NT2/D1 (cell line): ENCODE measurements around the gene WDR27.
"Not testable (repeated sequence)": the region's sequence is repeated elsewhere in the genome, so short reads cannot be mapped to it uniquely, and the experiment has no call there.

Source experiments
- DNase-seq: peaks from one replicate; pipeline ENCODE4 v3.0.0-alpha.2; 2011; ENCODE audit warnings: low read depth, low spot score
- H3K27me3 ChIP-seq: 2 replicates; pipeline ENCODE4 v1.6.0; 2011; ENCODE audit warnings: mild to moderate bottlenecking; ENCODE audit not compliant: insufficient read length, insufficient read depth
- H3K36me3 ChIP-seq: 2 replicates; pipeline ENCODE4 v1.6.1; 2011; ENCODE audit warnings: mild to moderate bottlenecking, low read length, mixed read lengths; ENCODE audit not compliant: insufficient read depth, insufficient read length
- H3K4me1 ChIP-seq: 2 replicates; pipeline ENCODE4 v1.5.1; 2011; ENCODE audit not compliant: insufficient read depth, insufficient read length
- H3K4me3 ChIP-seq: 2 replicates; pipeline ENCODE4 v1.5.1; 2011; ENCODE audit warnings: low read depth; ENCODE audit not compliant: insufficient read length
- H3K9ac ChIP-seq: 2 replicates; pipeline ENCODE4 v1.6.0; 2011; ENCODE audit warnings: low read depth; ENCODE audit not compliant: insufficient read length
- H3K9me3 ChIP-seq: 2 replicates; pipeline ENCODE4 v1.5.1; 2011; ENCODE audit warnings: mild to moderate bottlenecking, low read length; ENCODE audit not compliant: insufficient read depth
- SUZ12 ChIP-seq: IDR thresholded peaks from 2 replicates; pipeline ENCODE4 v1.6.1; 2011; ENCODE audit not compliant: insufficient read length, insufficient read depth; ENCODE audit errors: extremely low read depth
- YY1 ChIP-seq: IDR thresholded peaks from 2 replicates; pipeline ENCODE4 v1.6.1; 2011; ENCODE audit not compliant: insufficient read length, insufficient read depth
- ZNF274 ChIP-seq: IDR thresholded peaks from 2 replicates; pipeline ENCODE4 v1.6.1; 2011; ENCODE audit warnings: mild to moderate bottlenecking, low read depth, low read length

Gene WDR27

DNA sequence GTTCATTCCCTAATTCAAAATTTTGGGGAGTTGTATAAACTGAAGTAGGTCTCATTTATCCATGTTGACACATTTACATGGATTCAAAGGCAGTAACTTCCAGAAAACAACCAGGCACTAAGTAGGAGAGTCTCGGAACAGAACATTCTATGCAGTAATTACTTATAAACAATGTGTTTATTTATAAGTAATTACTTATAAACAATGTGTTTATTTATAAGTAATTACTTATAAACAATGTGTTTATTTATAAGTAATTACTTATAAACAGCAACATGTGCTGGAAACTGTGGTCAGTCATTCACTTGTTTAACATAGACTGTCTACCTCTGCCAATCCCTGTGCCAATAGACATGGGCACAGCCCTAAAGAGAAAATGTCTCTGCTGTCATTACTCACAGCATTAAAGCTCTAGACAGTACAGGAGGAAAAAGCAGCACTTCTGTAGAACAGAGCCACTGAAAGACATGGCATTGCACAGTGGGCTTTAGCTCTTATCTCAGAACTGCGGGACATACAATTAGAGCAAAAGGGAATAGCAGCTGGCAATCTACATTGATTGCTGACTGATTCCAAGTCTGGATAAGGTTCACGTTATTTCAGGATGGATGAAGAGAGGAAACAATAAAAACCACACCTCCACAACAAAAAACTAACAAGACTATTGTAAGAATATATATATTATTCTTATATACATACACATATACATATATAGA, 188.2 kb downstream of the WDR27 start:
- Histone ChIP-seq H3K4me1 (no peaks in the 10 kb centered on the region), H3K9me3 (peaks cover 10% of the 10 kb centered on the region), H3K36me3 (no peaks in the 10 kb centered on the region), H3K27me3 (no peaks in the 10 kb centered on the region), H3K4me3 (no peak overlapping the region), H3K9ac (no peak overlapping the region)
- TF ChIP-seq SUZ12 (no peak), ZNF274 (no peak), YY1 (no peak)
- DNase-seq: no peak

GRCh38 chr6:169511785-169512184, 190.0 kb downstream of the WDR27 start:
- H3K36me3 ChIP-seq, H3K27me3 ChIP-seq, H3K4me1 ChIP-seq, H3K4me3 ChIP-seq, H3K9ac ChIP-seq, DNase-seq: not testable (repeated sequence)
- H3K9me3 ChIP-seq: peaks cover 11% of the 10 kb centered on the region

GRCh38 chr6:169510871-169511270, 191.0 kb downstream of the WDR27 start:
- Histone ChIP-seq H3K9me3 (peaks cover 11% of the 10 kb centered on the region), H3K36me3 (no peaks in the 10 kb centered on the region), H3K27me3 (no peaks in the 10 kb centered on the region), H3K9ac (no peak overlapping the region), H3K4me3 (no peak overlapping the region), H3K4me1 (no peaks in the 10 kb centered on the region)
- no peak for DNase-seq
- TF ChIP-seq SUZ12 (no peak), YY1 (no peak), ZNF274 (no peak)

DNA sequence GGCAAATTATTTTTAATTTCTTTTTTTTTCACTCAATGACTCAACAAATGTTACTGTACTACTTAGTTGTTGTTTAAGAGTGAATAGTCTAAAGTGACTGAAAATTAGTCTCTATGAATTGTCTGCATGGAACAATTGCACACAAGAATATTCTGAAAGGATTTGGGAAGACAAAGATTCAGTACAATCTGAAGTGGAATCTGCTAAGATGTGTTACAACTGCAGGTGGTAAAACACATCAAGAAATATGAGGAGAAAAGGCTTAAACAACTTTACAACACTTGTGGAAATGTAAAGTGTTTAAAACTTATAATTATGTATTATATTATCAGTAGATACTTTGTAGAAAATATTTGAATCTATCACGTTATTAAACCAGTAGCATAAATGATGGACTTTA, 193.4 kb downstream of the WDR27 start:
- Histone ChIP-seq H3K9me3 (peaks cover 11% of the 10 kb centered on the region), H3K4me1 (no peaks in the 10 kb centered on the region), H3K36me3 (no peaks in the 10 kb centered on the region), H3K9ac (no peak overlapping the region), H3K4me3 (no peak overlapping the region), H3K27me3 (no peaks in the 10 kb centered on the region)
- DNase-seq: no peak
- TF ChIP-seq YY1: no peak
- TF ChIP-seq ZNF274: no peak
- no peak for TF ChIP-seq SUZ12

- no peak overlapping the region for H3K4me3 ChIP-seq
- H3K9ac ChIP-seq: no peak overlapping the region
- TF ChIP-seq YY1 (no peak), SUZ12 (no peak), ZNF274 (no peak)
- no peaks in the 10 kb centered on the region for H3K27me3 ChIP-seq
- no peaks in the 10 kb centered on the region for H3K4me1 ChIP-seq
- no peak for DNase-seq
- H3K36me3 ChIP-seq: no peaks in the 10 kb centered on the region
- H3K9me3 ChIP-seq: peaks cover 7% of the 10 kb centered on the region; the same call in 1 of the 2 replicates
These were observed 198.2 kb downstream of the WDR27 start for GRCh38 chr6:169503422-169504152.

DNA sequence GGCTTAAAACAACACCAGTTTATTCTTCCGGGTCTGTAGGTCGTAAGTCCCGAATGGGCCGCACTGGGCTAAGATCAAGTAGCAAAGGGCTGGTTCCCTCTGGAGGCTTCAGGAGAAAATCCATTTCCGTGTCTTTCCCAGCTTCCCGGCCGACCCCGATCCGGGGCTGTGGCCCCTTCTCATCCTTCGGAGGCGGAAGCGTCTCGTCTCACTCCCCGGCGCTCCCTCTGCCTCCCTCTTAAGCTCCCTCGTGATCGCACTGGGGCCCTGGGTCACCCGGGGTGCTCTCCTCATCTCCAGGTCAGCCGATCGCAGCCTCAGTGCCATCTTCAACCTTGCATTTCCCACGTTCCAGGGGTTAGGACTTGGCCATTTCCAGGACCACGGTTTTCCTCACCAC, 199.4 kb downstream of the WDR27 start:
- no peak for DNase-seq
- no peaks in the 10 kb centered on the region for H3K36me3 ChIP-seq
- no peaks in the 10 kb centered on the region for H3K27me3 ChIP-seq
- H3K9me3 ChIP-seq: no peaks in the 10 kb centered on the region
- TF ChIP-seq ZNF274: no peak
- no peak for TF ChIP-seq YY1
- TF ChIP-seq SUZ12: no peak
- no peak overlapping the region for H3K9ac ChIP-seq
- H3K4me3 ChIP-seq: no peak overlapping the region
- no peaks in the 10 kb centered on the region for H3K4me1 ChIP-seq

GRCh38 chr6:169501777-169502313, 200.0 kb downstream of the WDR27 start:
- Histone ChIP-seq H3K9ac (no peak overlapping the region), H3K9me3 (no peaks in the 10 kb centered on the region), H3K36me3 (no peaks in the 10 kb centered on the region), H3K4me1 (no peaks in the 10 kb centered on the region), H3K27me3 (no peaks in the 10 kb centered on the region), H3K4me3 (no peak overlapping the region)
- TF ChIP-seq ZNF274: no peak
- no peak for TF ChIP-seq SUZ12
- TF ChIP-seq YY1: no peak
- DNase-seq: no peak
